RPMI7951 (cell line): ENCODE measurements around the gene SCYL1. TPM values are rescaled to one million over a fixed set of nuclear protein-coding genes. Genes with fewer than 3 reads are reported as not detected.
A peak's percentile ranks its signal among the peaks of the same experiment; 100 is the strongest.
"Not testable (repeated sequence)": the region's sequence is repeated elsewhere in the genome, so short reads cannot be mapped to it uniquely, and the experiment has no call there.

Experiments
- DNase-seq: peaks from one replicate; pipeline ENCODE4 v3.0.0-alpha.2; 2012; ENCODE audit warnings: low read depth
- total RNA-seq: library from RNA; depleted of rRNA; stranded (reverse); fragments of >200 nt; shearing (Covaris generic); gene quantifications from 2 replicates; pipeline ENCODE4 v1.2.3, GENCODE V29; 2014

The SCYL1 gene
- total RNA-seq, 1 experiment from 2014 or later, result 65.7 TPM

DNA sequence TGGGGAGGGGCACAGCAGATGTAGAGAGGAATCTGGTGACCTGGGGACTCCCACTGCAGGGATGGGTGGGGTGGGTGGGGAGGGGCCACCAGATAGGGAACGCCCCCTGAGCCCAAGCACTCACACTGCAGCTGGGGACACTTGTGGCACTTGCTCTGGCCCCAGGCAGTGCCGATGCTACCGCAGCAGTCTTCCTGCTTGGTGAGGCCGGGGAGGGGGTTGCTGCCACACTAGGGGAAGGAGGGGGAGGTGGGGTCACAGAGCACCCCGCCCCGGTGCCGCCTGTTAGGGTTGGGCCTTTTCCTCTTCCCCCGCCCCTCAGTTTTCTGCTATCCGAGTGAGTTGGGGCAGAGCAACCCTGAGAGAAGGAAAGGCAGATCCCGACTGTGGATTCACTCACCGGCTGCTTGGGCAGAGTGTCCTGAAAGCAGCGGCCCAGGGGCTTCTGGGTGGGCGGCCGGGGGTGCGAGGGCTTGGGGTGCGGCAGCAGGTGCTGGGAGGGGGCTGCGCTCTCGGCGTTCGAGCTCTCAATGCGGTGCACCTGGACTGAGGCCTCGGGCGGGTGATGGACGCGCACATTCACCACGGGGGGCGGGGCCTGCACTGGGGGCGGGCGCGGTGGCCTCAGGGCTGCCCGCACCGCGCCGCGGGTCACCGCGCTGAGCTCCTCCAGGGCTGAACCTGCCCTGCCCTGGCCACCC is 28.6 kb downstream of the SCYL1 start:
- no peak for DNase-seq

DNA sequence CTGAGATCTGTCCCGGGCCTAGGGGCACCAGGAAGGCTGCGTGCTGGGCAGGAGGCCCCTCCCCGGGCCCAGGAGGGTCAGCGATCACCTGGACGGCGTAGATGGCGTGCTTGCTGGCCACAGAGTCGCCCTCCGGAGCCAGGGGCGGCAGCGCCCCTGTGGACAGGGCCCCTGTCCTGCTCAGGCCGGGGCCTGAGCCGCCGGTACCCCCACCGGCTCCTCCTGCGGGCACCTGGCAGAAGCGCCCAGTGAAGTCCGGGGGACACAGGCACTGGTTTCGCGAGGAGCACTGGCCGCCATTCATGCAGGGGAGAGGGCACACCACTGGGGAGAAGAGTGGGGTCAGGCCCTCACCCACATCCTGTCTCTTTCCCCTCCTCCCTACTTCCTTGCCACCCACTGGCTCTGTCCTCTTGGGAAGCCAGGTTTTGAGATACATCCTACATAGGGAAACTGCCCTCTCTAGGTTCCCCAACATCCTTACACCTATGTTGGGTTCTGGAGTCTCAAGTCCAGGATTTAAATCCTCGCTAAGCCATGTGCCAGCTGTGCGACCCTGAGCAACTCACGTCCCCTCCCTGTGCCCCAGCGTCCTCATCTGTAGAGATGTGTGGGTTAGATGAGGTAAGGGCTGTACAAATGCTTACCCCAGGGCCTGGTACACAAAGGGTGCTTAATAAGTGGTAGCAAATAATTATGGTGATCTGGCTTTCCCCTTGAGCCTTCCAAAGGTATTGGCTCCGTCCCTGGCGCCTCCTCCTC is 29.4 kb downstream of the SCYL1 start:
- no peak for DNase-seq

DNA sequence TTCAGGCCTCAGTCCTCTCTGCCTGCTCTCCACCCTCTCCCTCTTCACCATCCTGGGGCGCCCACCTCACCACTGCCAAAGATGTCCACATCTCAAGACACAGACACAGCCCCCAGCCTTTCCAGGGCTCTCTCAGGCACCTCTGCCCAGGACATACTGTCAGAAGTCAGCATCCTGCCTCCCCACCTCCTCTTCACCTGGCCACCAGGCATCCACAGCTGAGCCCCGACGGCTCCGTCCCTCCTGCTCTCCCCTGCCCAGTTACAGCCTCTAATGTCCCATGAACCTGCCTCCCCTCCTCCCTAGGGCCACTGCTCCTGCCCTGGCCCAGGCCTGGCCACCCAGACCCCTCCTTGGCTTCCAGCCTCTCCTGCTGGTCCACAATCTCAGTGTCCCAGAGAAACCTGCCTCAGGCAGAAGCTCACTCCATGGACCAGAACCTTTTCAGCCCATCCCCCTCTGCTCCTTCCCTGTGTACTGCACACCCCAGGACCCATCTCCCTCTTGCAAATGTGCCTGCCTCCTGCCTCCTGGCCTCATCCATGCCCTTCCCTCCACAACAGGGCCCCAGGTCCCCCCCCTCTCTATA is 30.1 kb downstream of the SCYL1 start:
- no peak for DNase-seq

DNA sequence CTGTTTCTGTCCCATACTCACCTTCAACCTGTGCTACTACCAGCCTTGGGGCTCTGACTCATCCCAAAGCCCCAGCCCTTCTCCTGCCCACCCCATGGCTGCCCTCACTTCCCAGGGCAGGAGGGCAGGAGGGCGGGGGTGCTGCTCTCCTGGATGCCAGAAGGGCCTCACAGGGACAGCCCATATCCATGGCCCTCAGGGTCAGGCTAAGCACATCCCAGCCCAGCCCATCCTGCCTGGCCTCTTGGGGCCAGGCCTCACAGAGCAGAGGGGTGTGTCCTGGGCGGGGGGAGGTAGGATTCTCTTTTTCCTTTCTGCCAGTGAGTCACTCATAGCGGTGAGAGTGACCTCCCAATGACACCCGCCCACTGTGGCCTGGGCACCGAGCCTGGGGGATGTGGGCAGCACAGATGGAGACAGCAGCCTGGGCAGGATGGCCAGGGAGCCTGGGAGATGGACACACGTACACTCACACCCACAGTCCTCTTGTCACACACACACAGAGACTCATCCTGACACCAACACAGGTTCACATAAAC is 30.9 kb downstream of the SCYL1 start:
- DNase-seq, result peak; percentile 99

DNA sequence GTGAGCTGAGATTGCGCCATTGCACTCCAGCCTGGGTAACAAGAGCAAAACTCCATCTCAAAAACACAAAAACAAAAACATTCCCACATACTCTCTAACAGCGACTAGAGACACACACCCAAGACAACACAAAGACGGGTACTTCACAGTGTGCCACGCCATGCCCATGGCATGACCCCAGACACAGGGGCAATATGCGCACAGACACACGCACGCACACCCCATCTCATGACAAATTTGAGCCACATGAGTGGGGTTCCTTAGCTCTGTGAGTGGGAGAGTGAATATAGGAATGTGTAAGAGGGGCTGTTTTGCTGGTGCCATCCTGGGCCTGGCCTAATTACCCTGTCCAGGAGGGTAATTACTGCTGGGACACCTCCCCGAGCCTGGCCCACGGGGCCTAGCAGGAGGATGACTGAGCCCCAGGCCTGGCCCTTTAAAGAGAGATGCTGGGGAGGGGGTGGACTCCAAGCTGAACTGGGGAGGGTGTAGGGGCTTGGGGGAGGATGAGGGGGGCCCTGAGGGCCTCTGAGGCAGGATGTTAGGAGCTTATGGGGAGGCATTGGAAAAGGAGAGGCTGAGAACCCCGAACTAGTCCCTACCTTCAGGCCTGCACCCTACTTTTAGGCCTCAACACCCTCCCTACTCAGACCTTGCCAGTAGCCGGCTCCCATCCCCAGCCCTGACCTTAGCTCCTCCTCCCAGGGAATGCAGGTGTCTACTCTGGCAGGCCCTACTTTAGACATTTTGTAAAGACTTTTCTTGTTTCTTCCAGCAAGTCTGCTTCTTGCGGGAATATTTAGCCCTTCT is 31.8 kb downstream of the SCYL1 start:
- DNase-seq, result no peak

DNA sequence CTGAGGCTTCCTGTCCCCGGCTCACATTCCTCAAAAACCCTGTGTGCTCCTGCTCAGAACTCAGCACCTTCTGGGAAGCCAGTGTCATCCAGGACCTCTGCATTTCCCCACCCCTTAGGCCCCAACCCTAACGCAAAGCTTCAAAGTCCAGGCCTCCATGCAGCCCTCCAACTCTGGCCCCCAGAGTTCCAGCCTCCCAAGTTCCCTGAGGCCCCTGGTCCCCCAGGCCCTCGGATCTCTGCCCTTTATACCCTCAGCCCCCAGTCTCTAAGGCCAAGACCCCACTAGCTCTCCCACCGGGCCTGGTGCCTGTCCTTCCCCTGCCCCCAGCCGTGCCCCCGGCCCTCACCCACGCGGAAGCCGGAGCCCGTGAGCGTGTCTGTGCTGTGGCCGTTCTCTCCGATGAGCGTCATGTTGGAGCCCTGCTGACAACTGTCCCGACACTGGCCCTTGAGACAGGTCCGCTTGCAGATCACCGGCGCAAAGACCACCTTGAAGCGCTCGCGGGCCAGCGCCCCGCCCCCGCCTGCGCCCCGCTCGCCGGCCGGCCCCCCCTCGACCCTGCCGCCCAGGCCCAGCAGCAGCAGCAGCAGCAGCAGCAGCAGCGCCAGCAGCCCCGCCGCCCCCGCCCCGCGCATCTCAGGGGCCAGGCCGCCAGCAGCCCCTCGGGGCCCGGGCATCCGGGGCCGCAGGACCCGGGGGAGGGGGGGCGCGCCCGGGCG is 32.6 kb downstream of the SCYL1 start:
- DNase-seq, result no peak

DNA sequence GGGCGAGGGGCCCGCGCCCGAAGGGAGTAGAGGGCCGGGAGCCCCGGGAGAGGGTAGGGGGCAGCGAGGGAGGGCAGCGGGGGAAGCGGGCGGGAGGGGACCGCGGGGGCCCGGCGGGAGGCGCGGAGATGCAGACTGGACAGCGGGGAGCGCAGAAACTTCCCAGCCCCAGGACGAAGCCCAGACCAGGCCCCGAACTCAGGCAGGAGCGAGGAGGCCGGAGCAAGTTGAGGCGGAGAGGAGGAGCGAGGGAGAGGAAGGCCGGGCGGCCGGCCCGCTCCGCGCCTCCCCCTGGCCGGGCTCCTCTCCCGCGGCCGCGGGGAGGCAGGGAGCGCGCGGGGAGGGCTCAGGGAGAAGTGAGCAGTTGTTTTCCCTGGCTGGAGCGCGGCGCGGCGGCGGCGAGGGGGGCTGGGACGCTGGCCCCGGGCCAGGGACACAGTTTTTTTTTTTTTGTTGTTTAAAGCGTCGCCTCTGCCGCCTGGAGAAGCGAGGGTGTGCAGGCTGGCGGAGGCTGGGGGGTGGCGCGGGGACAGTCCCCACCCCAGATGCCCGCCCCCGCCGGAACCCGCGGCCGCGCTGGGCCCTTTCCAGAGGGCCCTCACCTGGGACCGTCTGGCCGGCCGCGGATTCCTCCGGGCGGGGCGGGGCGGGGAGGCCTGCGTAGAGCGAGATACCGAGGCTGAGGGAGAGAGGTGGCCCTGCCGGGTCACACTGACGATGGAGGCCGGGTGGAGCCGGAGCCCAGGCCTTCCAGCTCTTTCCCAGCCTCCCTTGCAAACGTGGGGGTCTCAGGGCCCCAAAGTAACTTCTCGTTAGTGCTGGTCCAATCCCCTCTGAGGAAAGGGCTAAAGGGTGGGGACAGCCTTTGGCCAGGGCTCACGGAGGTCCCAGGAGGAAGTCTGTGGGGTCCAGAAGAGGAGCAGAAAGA is 33.4 kb downstream of the SCYL1 start, which contains the start of gene LTBP3:
Gene LTBP3 (minus strand): TSS at position 358 of the 928 bp plus-strand sequence. CDS start 400 bp downstream, outside the sequence.
- DNase-seq, result peak; percentile 85

DNA sequence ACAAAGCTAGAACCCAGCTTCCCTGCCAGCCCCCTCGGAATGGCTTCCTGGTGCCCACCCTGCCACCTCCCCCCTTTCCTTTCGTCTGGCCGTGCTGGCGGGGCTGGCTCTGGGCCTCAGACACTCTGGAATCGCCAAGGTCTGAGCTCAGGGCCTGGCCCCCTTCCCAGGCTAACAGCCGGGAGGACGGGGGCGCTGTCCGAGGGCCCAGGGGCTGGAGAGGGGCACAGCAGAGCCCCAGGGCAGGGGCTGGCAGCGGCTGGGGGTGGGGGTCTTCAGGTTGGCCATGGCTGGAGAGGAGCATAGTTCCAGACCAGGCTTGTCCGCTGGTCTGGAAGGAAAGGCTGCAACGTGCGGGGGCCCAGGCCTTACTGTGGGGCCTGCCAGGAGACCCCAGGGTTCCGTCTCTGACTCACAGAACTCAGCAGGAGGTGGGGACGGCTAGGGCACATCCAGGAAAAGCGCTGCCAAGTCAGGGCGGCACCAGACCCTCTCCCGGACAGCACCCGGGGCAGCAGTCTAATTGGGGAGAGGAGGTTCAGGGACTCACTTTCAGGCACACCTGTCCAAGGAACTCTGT is 34.1 kb downstream of the SCYL1 start:
- no peak for DNase-seq

DNA sequence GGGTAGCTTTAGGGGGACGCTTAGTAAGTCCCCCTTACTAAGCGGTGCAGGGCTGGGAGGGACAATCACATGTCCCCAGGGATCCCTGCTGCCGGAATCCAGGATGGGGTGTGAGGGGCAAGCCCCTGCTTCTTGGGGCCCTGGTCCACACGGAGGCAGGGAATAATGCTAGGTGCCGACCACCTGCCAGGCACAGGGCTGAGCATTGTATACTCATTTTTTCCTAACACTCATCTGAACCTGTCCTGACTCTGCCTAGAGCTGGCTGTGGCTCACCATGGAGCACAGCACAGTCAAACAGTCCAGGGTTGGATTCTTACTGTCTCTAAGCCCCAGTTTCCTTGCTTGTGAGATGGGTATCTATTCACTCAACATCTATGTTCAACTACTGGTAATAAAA is 34.7 kb downstream of the SCYL1 start:
- no peak for DNase-seq

DNA sequence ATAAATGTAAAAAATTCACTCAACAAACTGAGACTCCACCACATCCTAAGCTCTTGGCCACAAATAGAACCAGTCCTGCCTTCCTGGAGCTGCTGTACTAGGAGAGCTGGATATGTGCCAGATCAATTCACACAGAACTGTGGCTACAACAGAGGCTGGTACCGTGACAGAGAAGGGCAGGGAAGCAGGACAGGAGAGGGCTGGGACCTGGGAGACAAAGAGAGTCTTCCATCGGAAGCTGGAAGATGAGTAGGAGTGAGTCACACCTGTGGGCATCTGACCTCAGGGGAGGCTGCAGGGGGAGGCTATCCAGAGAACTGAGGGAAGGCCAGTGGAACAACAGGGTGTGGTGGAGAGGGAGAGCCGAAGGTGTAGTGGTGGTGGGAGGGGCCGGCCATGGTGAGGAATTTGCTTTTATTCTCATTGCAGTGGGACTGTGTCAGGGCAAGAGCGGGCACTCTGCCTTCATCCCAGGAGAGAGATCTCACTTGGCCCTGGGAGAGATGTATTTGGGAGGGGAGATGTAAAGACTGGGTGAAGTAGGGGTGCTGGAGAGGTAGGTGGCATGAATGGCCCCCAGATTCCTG is 35.2 kb downstream of the SCYL1 start:
- peak; percentile 87 for DNase-seq

DNA sequence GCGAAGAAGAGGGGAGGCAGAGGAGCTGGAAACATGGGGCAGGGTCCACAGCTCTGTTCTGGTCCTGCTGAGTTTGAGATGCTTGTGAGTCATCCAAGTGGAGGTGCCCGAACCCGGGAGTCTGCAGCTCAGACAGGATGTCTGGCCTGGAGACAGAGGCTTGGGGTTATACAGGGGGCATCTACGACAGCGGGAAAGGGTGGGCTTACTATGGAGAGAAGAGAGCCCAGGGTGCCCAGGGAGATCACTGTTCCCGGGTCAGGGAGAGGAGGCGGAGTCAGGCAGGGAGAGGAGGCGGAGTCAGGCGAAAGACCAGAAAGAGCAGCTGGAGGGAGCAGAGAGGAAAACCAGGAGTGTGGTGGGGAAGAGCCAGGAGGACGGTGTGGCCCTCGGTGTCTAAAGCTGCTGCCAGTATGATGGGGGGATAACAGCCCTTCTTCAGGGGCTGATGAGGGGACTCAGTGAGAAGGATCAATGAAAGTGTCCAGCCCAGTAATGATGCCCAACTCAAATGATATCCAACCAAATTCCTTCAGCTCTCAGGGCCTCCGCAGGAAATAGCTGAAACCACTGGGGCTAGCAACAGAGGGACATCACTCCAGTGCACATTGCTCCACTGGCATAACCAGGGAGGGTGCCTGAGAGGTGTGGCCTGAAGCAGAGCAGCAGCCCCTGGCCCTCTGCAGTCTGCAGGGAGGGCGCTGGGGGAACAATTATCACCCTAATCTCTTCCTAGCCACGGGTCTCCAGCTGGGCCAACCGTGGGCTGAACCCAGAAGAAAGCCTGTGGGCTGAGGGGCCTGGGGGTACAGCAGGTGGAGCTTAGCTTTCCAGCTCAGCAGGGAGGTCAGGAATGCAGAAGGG is 35.9 kb downstream of the SCYL1 start:
- DNase-seq, result peak; percentile 83

DNA sequence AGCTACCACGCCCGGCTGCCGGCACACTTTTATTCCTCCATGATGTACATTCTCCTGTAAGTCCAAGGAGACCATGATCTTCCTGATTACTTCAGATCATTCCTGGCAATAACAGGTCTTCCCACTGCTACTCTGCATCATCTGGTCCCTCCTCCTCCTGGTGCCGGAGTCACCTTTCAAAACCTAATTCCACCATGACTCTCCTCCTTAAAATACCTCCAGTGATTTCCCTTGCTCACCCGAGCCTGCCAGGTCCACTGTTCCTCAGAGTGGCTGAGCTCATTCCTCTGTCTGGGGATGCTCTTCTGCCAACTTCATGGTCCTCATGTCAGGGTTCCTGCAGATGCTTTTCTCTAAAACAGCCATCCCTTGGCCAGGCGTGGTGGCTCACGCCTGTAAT is 37.1 kb downstream of the SCYL1 start:
- DNase-seq, result no peak

DNA sequence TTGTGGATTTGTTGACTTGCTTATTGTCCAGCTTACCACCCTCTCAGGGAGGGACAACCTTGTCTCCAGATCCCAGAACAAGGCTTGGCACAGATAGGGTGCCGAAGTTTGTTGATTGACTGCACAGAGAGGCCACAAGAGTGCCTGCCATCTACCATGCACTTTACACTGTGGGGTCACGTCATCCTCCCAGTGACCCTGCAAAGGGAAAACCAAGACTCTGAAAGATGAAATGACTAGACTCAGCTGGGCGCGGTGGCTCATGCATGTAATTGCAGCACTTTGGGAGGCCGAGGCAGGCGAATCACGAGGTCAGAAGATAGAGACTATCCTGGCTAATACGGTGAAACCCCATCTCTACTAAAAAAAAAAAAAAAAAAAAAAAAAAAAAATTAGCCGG is 37.9 kb downstream of the SCYL1 start:
- DNase-seq, result no peak

DNA sequence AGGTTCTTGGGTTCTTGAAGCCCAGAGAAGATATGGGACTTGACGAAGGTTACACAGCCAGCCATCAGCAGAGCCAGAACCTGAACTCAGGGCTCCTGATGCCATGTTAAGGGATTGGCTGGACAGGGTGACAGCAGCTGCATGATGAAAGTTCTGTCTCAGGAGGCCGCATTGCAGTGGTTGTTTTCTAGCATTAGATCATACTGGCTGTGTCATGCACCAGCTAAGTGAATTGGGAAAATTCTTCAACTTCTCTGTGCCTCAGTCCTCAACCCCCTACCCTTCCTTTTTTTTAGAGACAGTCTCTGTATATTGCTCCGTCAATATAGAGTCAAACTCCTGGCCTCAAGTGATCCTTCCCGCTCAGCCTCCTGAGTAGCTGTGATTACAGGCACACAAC is 38.7 kb downstream of the SCYL1 start:
- DNase-seq, result no peak

DNA sequence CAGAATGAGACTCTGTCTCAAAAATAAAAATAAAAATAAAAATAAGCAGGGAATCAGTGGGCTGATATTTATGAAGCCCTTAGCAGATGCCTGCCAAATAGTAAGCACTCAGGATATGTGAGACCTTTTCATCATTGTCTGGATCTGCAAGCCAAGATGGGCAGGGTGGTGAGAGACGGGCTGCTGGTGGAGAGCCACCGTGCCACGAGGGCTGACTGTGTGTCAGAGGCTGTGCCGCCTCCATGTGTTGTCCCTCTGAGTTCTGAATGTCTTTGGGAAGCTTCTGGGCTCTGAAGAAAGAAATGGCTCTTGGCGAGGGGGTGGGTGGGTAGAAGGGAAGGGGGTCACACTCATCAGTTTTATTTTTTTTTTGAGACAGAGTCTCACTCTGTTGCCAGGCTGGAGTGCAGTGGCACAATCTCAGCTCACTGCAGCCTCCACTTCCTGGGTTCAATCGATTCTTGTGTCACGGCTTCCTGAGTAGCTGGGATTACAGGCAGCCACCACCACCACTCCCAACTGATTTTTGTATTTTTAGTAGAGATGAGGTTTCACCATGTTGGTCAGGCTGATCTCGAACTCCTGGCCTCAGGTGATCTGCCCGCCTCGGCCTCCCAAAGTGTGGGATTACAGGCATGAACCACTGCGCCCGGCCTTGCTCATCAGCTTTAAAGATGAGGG is 40.1 kb downstream of the SCYL1 start:
- DNase-seq, result not testable (repeated sequence)

DNA sequence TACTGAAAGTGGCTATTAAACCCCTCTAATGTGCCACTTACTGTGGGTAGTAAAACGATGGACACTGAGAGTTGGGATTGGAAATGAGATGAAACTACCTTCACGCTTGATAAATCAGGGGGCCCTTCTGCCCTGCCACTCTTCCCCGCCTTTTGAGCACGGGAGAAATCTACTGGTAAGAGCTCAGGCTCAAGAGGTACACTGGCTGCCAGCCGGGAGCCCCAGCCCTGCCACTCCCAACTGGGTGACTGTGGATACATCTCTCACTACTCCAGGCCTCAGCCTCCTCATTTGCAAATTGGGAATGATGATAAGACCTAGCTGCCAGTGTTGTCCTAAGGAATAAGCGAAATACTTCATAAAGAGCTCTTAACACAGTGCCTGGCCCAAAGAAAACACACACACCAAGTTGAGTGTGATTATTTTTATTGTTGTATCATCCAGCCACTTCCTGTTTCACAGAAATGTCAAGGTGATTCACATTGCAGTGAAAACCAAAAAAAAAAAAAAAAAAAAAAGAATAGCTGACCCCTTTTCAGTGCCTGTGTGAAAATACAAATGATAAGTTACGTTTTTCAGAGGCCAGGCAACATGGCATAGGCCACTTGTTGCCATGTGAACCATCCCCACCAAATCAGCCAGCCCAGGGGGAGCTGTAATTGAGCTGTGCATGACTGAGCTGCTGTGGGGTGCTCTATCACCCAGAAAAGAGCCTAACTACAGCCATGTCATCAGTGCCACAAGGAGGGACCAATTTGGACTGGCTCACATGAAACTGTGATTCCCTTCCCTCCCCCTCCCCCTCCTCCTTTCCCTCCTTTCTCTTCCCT is 41.0 kb downstream of the SCYL1 start:
- DNase-seq, result no peak
